Measurements from ENCODE around the gene KLHL2. TPM values are rescaled to one million over a fixed set of nuclear protein-coding genes. Genes with fewer than 3 reads are reported as not detected.

KLHL2 gene
- total RNA-seq, 4 donors from 2014 or later = 23.5 to 35.3 (median 27.2) TPM

DNA sequence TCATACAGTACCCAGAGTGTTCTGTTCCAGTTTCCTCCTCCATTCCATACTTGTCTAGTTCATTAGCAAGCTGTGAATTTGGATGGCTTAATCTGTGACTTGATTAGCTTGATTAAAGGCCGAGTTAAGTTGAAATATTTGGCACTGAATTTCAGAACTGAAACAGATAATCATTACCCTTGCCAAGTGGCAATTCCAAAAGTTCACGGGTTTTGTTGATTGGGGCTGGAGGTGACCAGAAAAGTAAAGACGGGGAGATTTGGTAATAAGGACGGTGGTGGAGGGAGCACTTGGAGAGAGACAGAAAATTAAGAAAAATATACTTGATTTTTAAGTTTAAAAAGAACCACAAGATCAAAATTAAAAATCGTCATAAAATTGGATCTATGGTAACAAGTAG is 21.9 kb upstream of the KLHL2 start:
- H3K36me3 ChIP-seq = no peaks in the 10 kb centered on the region
- no peaks in the 10 kb centered on the region for H3K9me3 ChIP-seq
- no peaks in the 10 kb centered on the region for H3K4me1 ChIP-seq
- no peaks in the 10 kb centered on the region for H3K27me3 ChIP-seq
- intact Hi-C loops (cut with DNase I) = no loop called here
- WGBS = 85% methylated on average over 5 of the region's 5 CpGs
- no peak overlapping the region for H3K4me3 ChIP-seq
- TF ChIP-seq EP300 (IDR thresholded peaks at IDR 0.05) (no peak), CTCF (IDR thresholded peaks at IDR 0.05) (no peak), POLR2A (IDR thresholded peaks at IDR 0.05; ENCODE audit: low read depth) (no peak), POLR2AphosphoS5 (IDR thresholded peaks at IDR 0.05) (no peak)
- no peak overlapping the region for H3K27ac ChIP-seq (replicated peaks in 1 of 4)
- no peak for DNase-seq (ENCODE audit: extremely low spot score)

DNA sequence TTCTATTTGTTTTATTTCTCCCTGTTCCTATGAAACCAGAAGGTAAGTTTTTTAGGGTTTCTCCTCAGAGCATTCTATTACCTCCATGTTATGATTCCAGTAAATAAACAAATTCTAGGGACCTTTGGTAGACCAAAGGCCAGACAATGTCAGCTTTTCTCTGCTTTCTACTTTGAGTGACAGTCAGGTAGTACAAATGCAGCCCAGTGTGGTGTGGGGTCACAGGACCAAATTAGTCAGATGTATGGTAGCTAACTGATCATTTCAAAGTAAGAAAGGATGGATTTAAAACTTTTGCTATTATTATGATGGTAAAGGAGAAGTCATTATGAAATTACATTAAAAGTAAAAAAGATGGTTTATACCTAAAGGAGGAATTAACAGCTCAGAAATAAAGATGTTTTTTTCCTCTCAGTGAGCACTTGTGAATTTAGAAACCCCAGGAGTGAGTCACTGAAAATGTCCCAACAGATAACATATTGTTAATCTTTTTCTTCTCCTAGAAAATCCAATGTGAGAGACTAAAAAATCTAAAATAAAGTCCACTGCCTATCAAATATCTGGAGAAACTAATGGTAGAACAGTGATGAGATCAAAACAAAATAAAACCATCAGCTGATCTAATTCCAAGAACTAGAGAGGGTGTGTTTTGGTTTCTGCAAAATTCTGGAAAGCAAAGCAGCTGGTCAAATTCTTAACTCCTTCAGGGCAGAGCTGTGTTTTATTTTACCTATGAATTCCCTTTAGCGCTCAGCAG is 16.6 kb upstream of the KLHL2 start:
- Histone ChIP-seq H3K36me3 (no peaks in the 10 kb centered on the region), H3K27me3 (no peaks in the 10 kb centered on the region), H3K4me3 (no peak overlapping the region), H3K9me3 (no peaks in the 10 kb centered on the region), H3K4me1 (no peaks in the 10 kb centered on the region), H3K27ac (replicated peaks in 1 of 4) (no peak overlapping the region)
- intact Hi-C loops (cut with DNase I) = no loop called here
- WGBS = 95% methylated on average over 1 of the region's 1 CpG
- no peak for DNase-seq (ENCODE audit: extremely low spot score)
- TF ChIP-seq POLR2AphosphoS5 (IDR thresholded peaks at IDR 0.05) (no peak), EP300 (IDR thresholded peaks at IDR 0.05) (no peak), CTCF (IDR thresholded peaks at IDR 0.05) (no peak), POLR2A (IDR thresholded peaks at IDR 0.05; ENCODE audit: low read depth) (no peak)

- intact Hi-C loops (cut with DNase I) = no loop called here
- no peaks in the 10 kb centered on the region for H3K27me3 ChIP-seq
- TF ChIP-seq POLR2A (IDR thresholded peaks at IDR 0.05; ENCODE audit: low read depth) = no peak
- TF ChIP-seq EP300 (IDR thresholded peaks at IDR 0.05) = no peak
- TF ChIP-seq CTCF (IDR thresholded peaks at IDR 0.05) = no peak
- TF ChIP-seq POLR2AphosphoS5 (IDR thresholded peaks at IDR 0.05) = no peak
- no peak for DNase-seq (ENCODE audit: extremely low spot score)
- H3K4me1 ChIP-seq = no peaks in the 10 kb centered on the region
- H3K27ac ChIP-seq (replicated peaks in 1 of 4) = no peak overlapping the region
- H3K9me3 ChIP-seq = no peaks in the 10 kb centered on the region
- 69% methylated on average over 2 of the region's 2 CpGs for WGBS
- H3K4me3 ChIP-seq = no peak overlapping the region
- H3K36me3 ChIP-seq = no peaks in the 10 kb centered on the region
These were observed 16.1 kb upstream of the KLHL2 start for GRCh38 chr4:165191348-165191656.

DNA sequence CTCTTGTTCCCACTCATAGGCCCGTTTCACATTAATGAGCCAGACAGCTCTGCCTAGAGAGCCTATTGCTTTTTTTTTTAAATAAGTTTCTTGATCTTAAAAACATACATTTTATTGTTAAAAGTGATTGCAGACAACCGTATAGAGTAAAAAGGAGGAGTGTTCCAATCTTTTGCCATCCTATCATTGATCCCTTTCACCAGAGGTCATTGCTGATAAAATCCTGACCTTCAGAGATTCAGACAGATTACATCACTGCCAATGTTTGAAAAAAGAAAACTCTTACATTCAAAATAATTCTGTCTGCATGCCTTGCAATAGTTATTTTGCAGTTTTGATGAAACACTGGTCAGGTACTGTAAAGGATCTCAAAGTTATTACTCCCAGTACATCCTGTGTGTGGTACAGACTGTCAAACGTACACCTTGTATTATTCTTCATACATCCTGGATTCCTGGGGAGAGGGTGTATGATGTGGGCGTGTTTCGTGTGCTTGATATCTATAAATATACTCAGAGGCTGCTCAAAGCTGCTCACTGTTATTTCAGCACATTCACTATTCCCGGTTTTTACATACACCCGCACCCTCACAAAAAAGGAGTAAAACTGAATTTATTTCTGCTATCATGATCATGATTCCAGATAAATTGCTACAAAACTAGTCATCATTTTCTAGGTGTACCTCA is 15.4 kb upstream of the KLHL2 start:
- WGBS = 80% methylated on average over 7 of the region's 7 CpGs
- Histone ChIP-seq H3K27me3 (no peaks in the 10 kb centered on the region), H3K36me3 (no peaks in the 10 kb centered on the region), H3K4me1 (no peaks in the 10 kb centered on the region), H3K27ac (replicated peaks in 1 of 4) (no peak overlapping the region), H3K4me3 (no peak overlapping the region), H3K9me3 (no peaks in the 10 kb centered on the region)
- intact Hi-C loops (cut with DNase I) = no loop called here
- no peak for TF ChIP-seq EP300 (IDR thresholded peaks at IDR 0.05)
- TF ChIP-seq POLR2AphosphoS5 (IDR thresholded peaks at IDR 0.05) = no peak
- TF ChIP-seq POLR2A (IDR thresholded peaks at IDR 0.05; ENCODE audit: low read depth) = no peak
- no peak for TF ChIP-seq CTCF (IDR thresholded peaks at IDR 0.05)
- DNase-seq (ENCODE audit: extremely low spot score) = no peak
